Neuronal stem cell (in vitro differentiated cells): Measurements from ENCODE around the gene GFI1B.
A peak's percentile ranks its signal among the peaks of the same experiment; 100 is the strongest.

ENCODE experiments used
- DNase-seq: peaks from one replicate; pipeline ENCODE4 v3.0.0-alpha.2; 2013; ENCODE audit warnings: low spot score
- H2AFZ ChIP-seq: one replicate; pipeline ENCODE4 v1.6.1; 2013; ENCODE audit warnings: mild to moderate bottlenecking, low read length, inconsistent platforms
- H2AK5ac ChIP-seq: 2 replicates; pipeline ENCODE4 v1.6.1; 2013; ENCODE audit warnings: low read depth, mild to moderate bottlenecking, inconsistent platforms, low read length, moderate library complexity, mixed read lengths
- H2BK120ac ChIP-seq: 2 replicates; pipeline ENCODE4 v1.6.1; 2013; ENCODE audit warnings: low read depth, mild to moderate bottlenecking, inconsistent platforms, low read length, moderate library complexity, mixed read lengths
- H2BK12ac ChIP-seq: one replicate; pipeline ENCODE4 v1.6.1; 2013; ENCODE audit warnings: low read length, inconsistent platforms
- H2BK15ac ChIP-seq: 2 replicates; pipeline ENCODE4 v1.6.1; 2013; ENCODE audit warnings: mild to moderate bottlenecking, low read length, inconsistent platforms, mixed read lengths
- H2BK5ac ChIP-seq: one replicate; pipeline ENCODE4 v1.6.1; 2013; ENCODE audit warnings: inconsistent platforms, mild to moderate bottlenecking, low read length, moderate library complexity
- H3K14ac ChIP-seq: one replicate; pipeline ENCODE4 v1.6.1; 2013; ENCODE audit warnings: low read length, inconsistent platforms
- H3K18ac ChIP-seq: 2 replicates; pipeline ENCODE4 v1.6.1; 2013; ENCODE audit warnings: low read length, inconsistent platforms
- H3K23ac ChIP-seq: 2 replicates; pipeline ENCODE4 v1.6.1; 2013; ENCODE audit warnings: low read depth, mild to moderate bottlenecking, mixed read lengths, low read length, inconsistent platforms; ENCODE audit not compliant: poor library complexity
- H3K27ac ChIP-seq: replicated peaks from 3 replicates; pipeline ENCODE4 v1.5.1; 2013; ENCODE audit warnings: low read length, inconsistent platforms
- H3K27me3 ChIP-seq, 3 experiments: 2 replicates each; pipeline ENCODE4 v1.6.1; 2013; ENCODE audit warnings: low read length in 3 of 3, mild to moderate bottlenecking in 2 of 3, inconsistent platforms in 1 of 3, low read depth in 1 of 3, mixed read lengths in 1 of 3, moderate library complexity in 1 of 3; ENCODE audit not compliant: control insufficient read depth in 3 of 3, insufficient read depth in 3 of 3
- H3K36me3 ChIP-seq, 2 donors: replicated peaks in 1 of 2; 2 replicates each; pipeline ENCODE4 v1.6.1; 2013; ENCODE audit warnings: low read length in 2 of 2; ENCODE audit not compliant: control insufficient read depth in 2 of 2, insufficient read depth in 2 of 2
- H3K4ac ChIP-seq: 2 replicates; pipeline ENCODE4 v1.6.1; 2013; ENCODE audit warnings: inconsistent platforms, mild to moderate bottlenecking, low read length, moderate library complexity
- H3K4me1 ChIP-seq, 2 donors: 1 replicate in 1 of 2; 2 replicates in 1 of 2; pipeline ENCODE4 v1.6.1; 2013; ENCODE audit warnings: low read length in 2 of 2, low read depth in 1 of 2; ENCODE audit not compliant: control insufficient read depth in 2 of 2, insufficient read depth in 1 of 2
- H3K4me2 ChIP-seq: one replicate; pipeline ENCODE4 v1.6.1; 2013; ENCODE audit warnings: mild to moderate bottlenecking, low read length, inconsistent platforms; ENCODE audit not compliant: insufficient read depth, poor library complexity, severe bottlenecking
- H3K4me3 ChIP-seq, 2 donors: 2 replicates each; pipeline ENCODE4 v1.5.1; 2013; ENCODE audit warnings: low read length in 2 of 2, mild to moderate bottlenecking in 2 of 2, inconsistent platforms in 1 of 2, moderate library complexity in 1 of 2
- H3K79me1 ChIP-seq: one replicate; pipeline ENCODE4 v1.6.1; 2013; ENCODE audit warnings: low read depth, mild to moderate bottlenecking, inconsistent platforms, low read length, moderate library complexity
- H3K9ac ChIP-seq: one replicate; pipeline ENCODE4 v1.6.1; 2013; ENCODE audit warnings: mild to moderate bottlenecking, low read depth, low read length, inconsistent platforms; ENCODE audit not compliant: poor library complexity
- H3K9me3 ChIP-seq, 2 donors: replicated peaks in 1 of 2; 2 replicates each; pipeline versions ENCODE3 to v1.6.1; 2013; ENCODE audit warnings: low read length in 2 of 2, mild to moderate bottlenecking in 2 of 2, inconsistent platforms in 1 of 2, low read depth in 1 of 2, mixed read lengths in 1 of 2, moderate library complexity in 1 of 2; ENCODE audit not compliant: control insufficient read depth in 2 of 2, insufficient read depth in 1 of 2
- H4K8ac ChIP-seq: one replicate; pipeline ENCODE4 v1.6.1; 2013; ENCODE audit warnings: low read depth, mild to moderate bottlenecking, inconsistent platforms, low read length, moderate library complexity
- H4K91ac ChIP-seq: one replicate; pipeline ENCODE4 v1.6.1; 2013; ENCODE audit warnings: low read length, low read depth, mild to moderate bottlenecking, inconsistent platforms; ENCODE audit not compliant: poor library complexity
- WGBS, 2 donors: extraction: QIAGEN DNeasy Blood & Tissue Kit; methylation state at CpG; one replicate each; pipeline ENCODE4 v1.1.7; 2013; ENCODE audit warnings: missing lambda C conversion rate in 2 of 2, mixed read lengths in 1 of 2; ENCODE audit not compliant: insufficient read length in 2 of 2, insufficient replicate concordance in 1 of 2; ENCODE audit errors: extremely low coverage in 2 of 2; 5-methylcytosine and 5-hydroxymethylcytosine counted together

Gene GFI1B

DNA sequence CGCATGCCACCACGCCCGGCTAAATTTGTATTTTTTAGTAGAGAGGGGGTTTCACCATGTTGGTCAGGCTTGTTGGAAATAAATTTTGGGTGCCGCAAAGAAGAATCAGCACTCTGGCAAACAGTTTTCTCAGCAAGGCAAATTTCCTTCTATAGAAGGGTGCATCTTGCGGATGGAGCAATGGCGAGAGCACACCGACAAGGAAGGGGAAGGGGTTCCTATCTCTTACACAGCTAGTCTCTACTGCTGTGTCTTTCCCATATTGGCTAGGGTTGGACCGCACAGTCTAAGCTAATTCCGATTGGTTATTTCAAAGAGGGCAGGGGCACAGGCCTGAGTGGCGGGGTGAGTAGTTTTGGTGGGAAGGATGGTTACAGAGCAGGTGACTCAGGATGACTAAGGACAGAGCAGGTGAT is 53.0 kb downstream of the GFI1B start:
- Histone ChIP-seq H3K4me1 (peaks cover 8 to 13% of the 10 kb centered on the region in 2 donors), H2BK12ac (no peak overlapping the region), H3K36me3 (peaks cover 2 to 46% of the 10 kb centered on the region in 2 donors), H3K4me2 (peak overlapping the region; percentile 72), H3K18ac (no peak overlapping the region), H3K9ac (peak overlapping the region; percentile 94), H3K27me3 (no peaks in the 10 kb centered on the region), H3K9me3 (peaks cover 1 to 15% of the 10 kb centered on the region in 2 donors), H2AK5ac (no peak overlapping the region), H2BK5ac (no peak overlapping the region), H3K14ac (no peak overlapping the region), H3K27ac (no peak overlapping the region), H3K23ac (no peak overlapping the region), H2BK15ac (no peak overlapping the region), H4K91ac (no peak overlapping the region), H3K79me1 (peaks cover 14% of the 10 kb centered on the region), H2AFZ (no peak overlapping the region), H2BK120ac (no peak overlapping the region), H3K4ac (no peak overlapping the region), H3K4me3 (peak overlapping the region; percentile 90 to 94), H4K8ac (no peak overlapping the region)
- WGBS, 2 donors: no CpG with 5 or more reads among the region's 10 CpGs
- no peak for DNase-seq

DNA sequence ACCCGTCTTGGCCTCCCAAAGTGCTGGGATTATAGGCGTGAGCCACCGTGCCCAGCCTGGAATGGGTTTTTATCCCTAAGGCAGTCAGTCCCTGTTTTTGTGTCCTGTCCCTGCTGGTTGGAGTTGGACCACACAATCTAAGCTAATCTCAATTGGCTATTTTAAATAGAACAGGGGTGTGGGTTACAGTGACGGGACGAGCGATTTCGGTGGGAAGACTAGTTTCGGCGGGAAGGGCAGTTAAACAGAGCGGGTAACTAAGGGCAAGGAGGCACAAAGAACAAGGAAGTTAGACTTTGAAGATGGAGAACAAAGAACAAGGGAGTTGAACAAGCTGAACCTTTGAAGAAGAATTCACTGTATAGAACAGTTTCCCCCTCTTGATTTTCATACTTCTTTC is 53.7 kb downstream of the GFI1B start:
- Histone ChIP-seq H2BK5ac (no peak overlapping the region), H3K4ac (no peak overlapping the region), H2AFZ (no peak overlapping the region), H2BK15ac (no peak overlapping the region), H3K27me3 (no peaks in the 10 kb centered on the region), H2BK120ac (no peak overlapping the region), H3K4me3 (peak overlapping the region in 1 of 2 donors; percentile 90), H2AK5ac (no peak overlapping the region), H3K27ac (no peak overlapping the region), H3K18ac (no peak overlapping the region), H3K9me3 (peaks cover 1 to 15% of the 10 kb centered on the region in 2 donors), H3K36me3 (peaks cover 2 to 53% of the 10 kb centered on the region in 2 donors), H2BK12ac (no peak overlapping the region), H3K4me2 (peak overlapping the region; percentile 28), H3K14ac (no peak overlapping the region), H3K23ac (no peak overlapping the region), H3K4me1 (peaks cover 8 to 13% of the 10 kb centered on the region in 2 donors), H4K91ac (no peak overlapping the region), H4K8ac (no peak overlapping the region), H3K9ac (no peak overlapping the region), H3K79me1 (peaks cover 14% of the 10 kb centered on the region)
- no CpG with 5 or more reads among the region's 10 CpGs for WGBS, 2 donors
- no peak for DNase-seq

DNA sequence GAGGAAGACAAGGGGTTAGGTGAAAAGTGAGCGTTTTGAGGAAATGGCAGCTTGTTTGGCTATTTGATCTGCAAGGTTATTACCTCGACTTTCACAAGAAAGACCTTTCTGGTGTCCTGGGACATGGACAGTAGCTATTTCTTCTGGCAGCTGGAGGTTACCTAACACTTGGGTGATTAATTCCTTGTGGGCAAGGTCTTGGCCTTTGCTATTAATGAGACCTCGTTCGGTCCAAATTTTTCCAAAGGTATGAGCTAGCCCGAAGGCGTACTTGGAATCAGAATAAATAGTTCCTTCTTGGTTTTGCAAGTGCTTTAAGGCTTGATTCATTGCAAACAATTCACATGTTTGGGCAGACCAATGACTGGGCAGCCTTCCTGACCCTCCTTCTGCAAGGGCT is 57.2 kb downstream of the GFI1B start:
- H3K4me2 ChIP-seq: no peak overlapping the region
- no peak overlapping the region for H4K8ac ChIP-seq
- H2AFZ ChIP-seq: no peak overlapping the region
- no peak overlapping the region for H2BK120ac ChIP-seq
- H3K79me1 ChIP-seq: peaks cover 14% of the 10 kb centered on the region
- no peak overlapping the region for H3K9ac ChIP-seq
- no peak overlapping the region for H3K4ac ChIP-seq
- no peak overlapping the region for H3K18ac ChIP-seq
- no peak overlapping the region for H2BK15ac ChIP-seq
- peaks cover 2 to 79% of the 10 kb centered on the region in 2 donors for H3K36me3 ChIP-seq
- H3K9me3 ChIP-seq: peaks cover 1 to 15% of the 10 kb centered on the region in 2 donors
- H3K27me3 ChIP-seq: no peaks in the 10 kb centered on the region
- no peak for DNase-seq
- no CpG with 5 or more reads among the region's 6 CpGs for WGBS, 2 donors
- no peak overlapping the region for H2AK5ac ChIP-seq
- H3K23ac ChIP-seq: no peak overlapping the region
- H4K91ac ChIP-seq: no peak overlapping the region
- H3K14ac ChIP-seq: no peak overlapping the region
- H2BK5ac ChIP-seq: no peak overlapping the region
- H3K4me1 ChIP-seq: peaks cover 6 to 8% of the 10 kb centered on the region in 2 donors
- H3K27ac ChIP-seq: no peak overlapping the region
- H3K4me3 ChIP-seq: no peak overlapping the region
- no peak overlapping the region for H2BK12ac ChIP-seq

DNA sequence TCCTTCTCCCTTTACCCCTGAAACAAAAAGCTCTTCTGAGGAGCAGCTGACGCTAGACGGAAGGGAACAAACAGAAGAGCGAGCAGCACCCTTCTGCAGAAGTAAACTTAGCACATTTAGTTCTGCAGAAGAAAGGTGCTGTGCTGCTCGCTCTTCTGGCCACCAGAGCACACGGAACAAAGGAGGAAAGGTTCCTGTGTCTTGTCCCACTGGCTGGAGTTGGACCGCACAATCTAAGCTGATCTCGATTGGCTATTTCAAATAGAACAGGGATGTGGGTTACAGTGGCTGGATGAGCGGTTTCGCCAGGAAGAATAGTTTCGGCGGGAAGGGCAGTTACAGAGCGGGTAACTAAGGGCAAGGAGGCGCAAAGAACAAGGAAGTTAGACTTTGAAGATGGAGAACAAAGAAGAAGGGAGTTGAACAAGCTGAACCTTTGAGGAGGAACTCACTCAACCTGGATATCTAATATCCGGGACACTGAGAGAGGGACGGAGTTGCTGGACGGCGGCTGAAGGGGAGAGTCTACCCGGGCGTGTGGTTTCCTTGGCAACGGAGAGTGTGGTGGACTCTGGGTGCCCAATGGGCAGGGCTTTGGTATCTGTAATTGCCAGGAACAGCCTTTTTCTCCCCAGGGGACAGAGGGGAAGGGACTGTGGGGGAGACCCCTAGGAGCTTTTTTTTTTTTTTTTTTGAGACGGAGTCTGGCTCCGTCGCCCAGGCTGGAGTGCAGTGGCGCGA is 59.5 kb downstream of the GFI1B start:
- Histone ChIP-seq H3K79me1 (peaks cover 10% of the 10 kb centered on the region), H2BK120ac (no peak overlapping the region), H3K9ac (no peak overlapping the region), H3K4me1 (no peaks in the 10 kb centered on the region), H3K27ac (no peak overlapping the region), H4K8ac (no peak overlapping the region), H3K4ac (no peak overlapping the region), H3K4me2 (no peak overlapping the region), H2BK5ac (no peak overlapping the region), H2BK15ac (no peak overlapping the region), H2AK5ac (no peak overlapping the region), H3K9me3 (peaks cover 0 to 12% of the 10 kb centered on the region in 2 donors), H3K23ac (no peak overlapping the region), H3K14ac (no peak overlapping the region), H2BK12ac (no peak overlapping the region), H2AFZ (no peak overlapping the region), H4K91ac (no peak overlapping the region), H3K18ac (no peak overlapping the region), H3K27me3 (no peaks in the 10 kb centered on the region), H3K4me3 (no peak overlapping the region), H3K36me3 (peaks cover 18 to 90% of the 10 kb centered on the region in 2 donors)
- no peak for DNase-seq
- no CpG with 5 or more reads among the region's 25 CpGs for WGBS, 2 donors
